HepG2 (cell line): ENCODE data around the gene TMEM132D. TPM values are rescaled to one million over a fixed set of nuclear protein-coding genes. Genes with fewer than 3 reads are reported as not detected.

Experiments used
- ATAC-seq: fragments of 200-7000 bp; cut with Tn5 transposase; 3 replicates; pipeline ENCODE4 v1.9.1; 2020; ENCODE audit warnings: mild to moderate bottlenecking, moderate library complexity
- BruUV-seq: library from RNA; stranded (reverse); fragments of 400-500 nt; replicated peaks from 2 replicates; lab custom pipeline; 2021; lab: Mats Ljungman, UMichigan
- CTCF ChIA-PET: fragments of 300-600 bp; formaldehyde crosslinking; extraction: SDS; loops from one replicate; lab custom pipeline; 2021; ENCODE audit warnings: low total read pairs, inconsistent platforms, low intra/inter-chr PET ratio; lab: Yijun Ruan, JAX
- POLR2A ChIA-PET: fragments of 350-600 bp; sonication (Branson Sonifier 250); formaldehyde crosslinking; loops from one replicate; lab custom pipeline; 2020; ENCODE audit warnings: antibody characterized with exemption, inconsistent platforms; lab: Yijun Ruan, JAX
- DNase-seq: peaks from one replicate; pipeline ENCODE4 v3.0.0-alpha.2; 2015; ENCODE audit warnings: low spot score
- FAIRE-seq: peaks from 3 replicates; lab custom pipeline; 2011; peaks lifted over from hg19 to GRCh38; lab: Jason Lieb, UNC
- H2AFZ ChIP-seq: one replicate; pipeline ENCODE4 v1.6.1; 2011; ENCODE audit warnings: low read length, inconsistent platforms
- H3K27ac ChIP-seq: fragments of 300-600 bp; 3 replicates; pipeline ENCODE4 v1.8.0; 2011; ENCODE audit warnings: mixed run types, mild to moderate bottlenecking, mixed read lengths, low read length, inconsistent platforms; ENCODE audit not compliant: insufficient read depth; ENCODE audit errors: extremely low read length
- H3K27me3 ChIP-seq, 2 experiments: fragments of 200-600 bp in 1 of 2; 2 replicates in 1 of 2; 3 replicates in 1 of 2; pipeline versions ENCODE4 v1.6.0 to v1.8.0; 2011; ENCODE audit warnings: low read length in 2 of 2, mild to moderate bottlenecking in 2 of 2, moderate library complexity in 2 of 2, inconsistent platforms in 1 of 2; ENCODE audit not compliant: insufficient read depth in 2 of 2, control insufficient read depth in 1 of 2
- H3K36me3 ChIP-seq, 2 experiments: fragments of 200-600 bp in 1 of 2; replicated peaks in 1 of 2; 2 replicates in 1 of 2; 3 replicates in 1 of 2; pipeline versions ENCODE4 v1.5.1 to v1.8.0; 2011; ENCODE audit warnings: low read length in 2 of 2, inconsistent platforms in 1 of 2; ENCODE audit not compliant: insufficient read depth in 2 of 2, control insufficient read depth in 1 of 2
- H3K4me1 ChIP-seq: 2 replicates; pipeline ENCODE4 v1.5.1; 2012; ENCODE audit warnings: low read length, inconsistent platforms; ENCODE audit not compliant: insufficient read depth
- H3K4me2 ChIP-seq: 2 replicates; pipeline ENCODE4 v1.6.0; 2011; ENCODE audit warnings: low read depth, low read length, inconsistent platforms
- H3K4me3 ChIP-seq, 3 experiments: fragments of 200-600 bp in 1 of 3; sonication (generic), shearing (Covaris generic) in 1 of 3; replicated peaks in 1 of 3; 2 replicates each; pipeline ENCODE4 v1.5.1; 2011 to 2016; ENCODE audit warnings: low read length in 3 of 3, inconsistent platforms in 2 of 3, low read depth in 2 of 3, mild to moderate bottlenecking in 2 of 3, control low read depth in 1 of 3, mixed read lengths in 1 of 3; ENCODE audit not compliant: insufficient read depth in 1 of 3
- H3K79me2 ChIP-seq: one replicate; pipeline ENCODE4 v1.6.1; 2011; ENCODE audit warnings: low read length, inconsistent platforms; ENCODE audit not compliant: insufficient read depth
- H3K9ac ChIP-seq: 2 replicates; pipeline ENCODE4 v1.6.0; 2011; ENCODE audit warnings: mild to moderate bottlenecking, low read depth, low read length, inconsistent platforms; ENCODE audit not compliant: insufficient read depth
- H3K9me3 ChIP-seq: 2 replicates; pipeline ENCODE4 v1.5.1; 2012; ENCODE audit warnings: mild to moderate bottlenecking, low read length
- H4K20me1 ChIP-seq: 2 replicates; pipeline ENCODE4 v1.6.0; 2011; ENCODE audit warnings: inconsistent platforms, mild to moderate bottlenecking, low read length, moderate library complexity; ENCODE audit not compliant: insufficient read depth
- MED13 ChIP-seq: sonication (generic); formaldehyde crosslinking; IDR thresholded peaks from 2 replicates; pipeline ENCODE4 v1.5.0; 2020; ENCODE audit warnings: missing genetic modification reagents
- MZF1 ChIP-seq: sonication (generic); formaldehyde crosslinking; IDR thresholded peaks from 2 replicates; pipeline ENCODE4 v1.8.1; 2023; ENCODE audit warnings: mild to moderate bottlenecking, missing genetic modification reagents, borderline replicate concordance
- SOX13 ChIP-seq, 3 experiments: fragments of 450-650 bp in 1 of 3; sonication (generic) in 1 of 3; formaldehyde crosslinking in 1 of 3; IDR thresholded peaks in 2 of 3; conservative IDR thresholded peaks in 1 of 3; 2 replicates each; pipeline versions ENCODE4 v1.5.0 to v1.6.1; 2016 to 2020; ENCODE audit warnings: antibody characterized with exemption in 1 of 3, mild to moderate bottlenecking in 1 of 3, missing compliant biosample characterization in 1 of 3, missing genetic modification reagents in 1 of 3, moderate library complexity in 1 of 3
- SRSF4 ChIP-seq: fragments of 200-400 bp; formaldehyde crosslinking; IDR thresholded peaks from one replicate; pipeline ENCODE4 v1.6.1; 2018; ENCODE audit warnings: mild to moderate bottlenecking, low read depth, low read length, moderate library complexity; ENCODE audit not compliant: poor library complexity, severe bottlenecking
- ZNF782 ChIP-seq: sonication (generic); formaldehyde crosslinking; IDR thresholded peaks from 2 replicates; pipeline ENCODE4 v1.4.0; 2020; ENCODE audit warnings: missing genetic modification reagents, mild to moderate bottlenecking, borderline replicate concordance
- WGBS: methylation state at CpG from one replicate; pipeline ENCODE4 v1.1.6; 2017; ENCODE audit warnings: low lambda C conversion rate; 5-methylcytosine and 5-hydroxymethylcytosine counted together
- in situ Hi-C: cut with HindIII; loops from 2 replicates; pipeline ENCODE4 v1.10.0; 2017; ENCODE audit warnings: low pct_unique_long_range_greater_than_20kb; ENCODE audit not compliant: extremely low pct_ligation_motif_present
- intact Hi-C: fragments of 100-400 bp; cut with micrococcal nuclease; formaldehyde crosslinking; loops from one replicate; pipeline ENCODE4 v1.10.0; 2022; ENCODE audit not compliant: unreplicated experiment
- polyA plus RNA-seq, 8 experiments: library from polyadenylated mRNA; depleted of rRNA in 3 of 8; stranded (reverse) in 7 of 8; unstranded in 1 of 8; fragments of >200 nt; fragmentation: Illumina TruSeq in 4 of 8; extraction: Trizol in 4 of 8; gene quantifications; 2 replicates each; pipeline versions ENCODE4 v1.2.1 to v1.2.3, GENCODE V29; 2011 to 2016; ENCODE audit warnings: low read depth in 4 of 8, missing spikeins in 1 of 8, mixed read lengths in 1 of 8; ENCODE audit not compliant: insufficient read depth in 1 of 8
- total RNA-seq, 5 experiments: library from RNA; depleted of rRNA; stranded (reverse); fragments of >200 nt; fragmentation: Illumina TruSeq; extraction: Trizol; gene quantifications; 2 replicates each; pipeline ENCODE4 v1.2.3, GENCODE V29; 2016; ENCODE audit warnings: low read depth in 1 of 5
- TF ChIP-seq, protein P1 (sequence below), 2 experiments: fragments of 450-650 bp in 1 of 2; sonication (generic) in 1 of 2; formaldehyde crosslinking in 1 of 2; IDR thresholded peaks; 2 replicates each; pipeline versions ENCODE4 v1.6.1 to v1.8.0; 2016 to 2022; ENCODE audit warnings: antibody characterized with exemption in 1 of 2, mild to moderate bottlenecking in 1 of 2, missing genetic modification reagents in 1 of 2
- TF ChIP-seq, protein P2 (sequence below): sonication (generic); formaldehyde crosslinking; IDR thresholded peaks from 2 replicates; pipeline ENCODE4 v1.5.0; 2020; ENCODE audit warnings: missing genetic modification reagents, mild to moderate bottlenecking, borderline replicate concordance

TMEM132D gene
- total and polyA plus RNA-seq, 2 of the 13 experiments (the other 11 are each of a cell fraction or from before 2014, with no cell fraction given), result not detected

DNA sequence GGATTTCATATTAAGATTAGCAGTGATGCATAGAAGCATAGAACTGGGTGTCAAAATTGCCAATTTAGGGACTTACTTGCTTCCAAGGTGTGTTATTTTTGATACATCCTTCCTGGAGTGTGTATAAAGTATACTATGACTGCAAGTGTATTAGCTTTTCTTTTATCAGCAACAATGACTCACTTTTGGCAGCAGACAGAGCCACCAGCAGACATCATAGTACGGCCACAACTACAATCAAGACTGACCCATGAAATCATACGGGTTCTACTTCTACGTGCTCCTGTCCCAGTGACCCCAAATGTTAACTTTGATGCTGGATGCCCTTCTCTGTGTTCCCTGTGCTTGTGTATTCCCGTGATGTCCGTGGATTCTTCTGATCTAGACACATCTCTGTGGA is 443.9 kb downstream of the TMEM132D start:
- H3K9me3 ChIP-seq, result 0 out of 2 replicates have a peak, but pooled peaks cover under 1% of the 10 kb centered on the region
- H3K36me3 ChIP-seq, result no peaks in the 10 kb centered on the region
- in situ Hi-C loops (no loop called here), intact Hi-C loops (no loop called here)
- no TSS peak for BruUV-seq
- no peak overlapping the region for H2AFZ ChIP-seq
- no peaks in the 10 kb centered on the region for H3K4me1 ChIP-seq
- H3K4me3 ChIP-seq, result no peak overlapping the region
- no peak overlapping the region for H3K27ac ChIP-seq
- ATAC-seq, result no peak
- H3K27me3 ChIP-seq, result no peaks in the 10 kb centered on the region
- CTCF ChIA-PET, result no interaction called here
- DNase-seq, result no peak
- no peak overlapping the region for H3K4me2 ChIP-seq
- no peak for FAIRE-seq
- WGBS, result 0% methylated on average over 5 of the region's 5 CpGs
- no peaks in the 10 kb centered on the region for H4K20me1 ChIP-seq
- no peak overlapping the region for H3K9ac ChIP-seq
- POLR2A ChIA-PET, result no interaction called here
- H3K79me2 ChIP-seq, result no peaks in the 10 kb centered on the region
- TF ChIP-seq ZNF782, result no peak
- TF ChIP-seq SRSF4, result no peak
- TF ChIP-seq MED13 (CRISPR knock-in tag), result no peak
- TF ChIP-seq, protein P1, sequence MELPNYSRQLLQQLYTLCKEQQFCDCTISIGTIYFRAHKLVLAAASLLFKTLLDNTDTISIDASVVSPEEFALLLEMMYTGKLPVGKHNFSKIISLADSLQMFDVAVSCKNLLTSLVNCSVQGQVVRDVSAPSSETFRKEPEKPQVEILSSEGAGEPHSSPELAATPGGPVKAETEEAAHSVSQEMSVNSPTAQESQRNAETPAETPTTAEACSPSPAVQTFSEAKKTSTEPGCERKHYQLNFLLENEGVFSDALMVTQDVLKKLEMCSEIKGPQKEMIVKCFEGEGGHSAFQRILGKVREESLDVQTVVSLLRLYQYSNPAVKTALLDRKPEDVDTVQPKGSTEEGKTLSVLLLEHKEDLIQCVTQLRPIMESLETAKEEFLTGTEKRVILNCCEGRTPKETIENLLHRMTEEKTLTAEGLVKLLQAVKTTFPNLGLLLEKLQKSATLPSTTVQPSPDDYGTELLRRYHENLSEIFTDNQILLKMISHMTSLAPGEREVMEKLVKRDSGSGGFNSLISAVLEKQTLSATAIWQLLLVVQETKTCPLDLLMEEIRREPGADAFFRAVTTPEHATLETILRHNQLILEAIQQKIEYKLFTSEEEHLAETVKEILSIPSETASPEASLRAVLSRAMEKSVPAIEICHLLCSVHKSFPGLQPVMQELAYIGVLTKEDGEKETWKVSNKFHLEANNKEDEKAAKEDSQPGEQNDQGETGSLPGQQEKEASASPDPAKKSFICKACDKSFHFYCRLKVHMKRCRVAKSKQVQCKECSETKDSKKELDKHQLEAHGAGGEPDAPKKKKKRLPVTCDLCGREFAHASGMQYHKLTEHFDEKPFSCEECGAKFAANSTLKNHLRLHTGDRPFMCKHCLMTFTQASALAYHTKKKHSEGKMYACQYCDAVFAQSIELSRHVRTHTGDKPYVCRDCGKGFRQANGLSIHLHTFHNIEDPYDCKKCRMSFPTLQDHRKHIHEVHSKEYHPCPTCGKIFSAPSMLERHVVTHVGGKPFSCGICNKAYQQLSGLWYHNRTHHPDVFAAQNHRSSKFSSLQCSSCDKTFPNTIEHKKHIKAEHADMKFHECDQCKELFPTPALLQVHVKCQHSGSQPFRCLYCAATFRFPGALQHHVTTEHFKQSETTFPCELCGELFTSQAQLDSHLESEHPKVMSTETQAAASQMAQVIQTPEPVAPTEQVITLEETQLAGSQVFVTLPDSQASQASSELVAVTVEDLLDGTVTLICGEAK (IDR thresholded peaks at IDR 0.05), result no peak
- TF ChIP-seq, protein P1 (CRISPR knock-in tag; IDR thresholded peaks at IDR 0.05), result no peak
- TF ChIP-seq MZF1 (CRISPR knock-in tag), result no peak
- TF ChIP-seq, protein P2, sequence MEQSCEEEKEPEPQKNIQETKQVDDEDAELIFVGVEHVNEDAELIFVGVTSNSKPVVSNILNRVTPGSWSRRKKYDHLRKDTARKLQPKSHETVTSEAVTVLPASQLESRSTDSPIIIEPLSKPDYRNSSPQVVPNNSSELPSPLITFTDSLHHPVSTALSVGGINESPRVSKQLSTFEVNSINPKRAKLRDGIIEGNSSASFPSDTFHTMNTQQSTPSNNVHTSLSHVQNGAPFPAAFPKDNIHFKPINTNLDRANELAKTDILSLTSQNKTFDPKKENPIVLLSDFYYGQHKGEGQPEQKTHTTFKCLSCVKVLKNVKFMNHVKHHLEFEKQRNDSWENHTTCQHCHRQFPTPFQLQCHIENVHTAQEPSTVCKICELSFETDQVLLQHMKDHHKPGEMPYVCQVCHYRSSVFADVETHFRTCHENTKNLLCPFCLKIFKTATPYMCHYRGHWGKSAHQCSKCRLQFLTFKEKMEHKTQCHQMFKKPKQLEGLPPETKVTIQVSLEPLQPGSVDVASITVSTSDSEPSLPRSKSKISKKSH (CRISPR knock-in tag), result no peak
- TF ChIP-seq SOX13 (IDR thresholded peaks at IDR 0.05), result no peak
- no peak for TF ChIP-seq SOX13 (CRISPR knock-in tag; conservative IDR thresholded peaks at IDR 0.05 in 1 of 2, IDR thresholded peaks at IDR 0.05 in 1 of 2)
